H1 (cell line): ENCODE results near the gene PPOX. TPM values are rescaled to one million over a fixed set of nuclear protein-coding genes. Genes with fewer than 3 reads are reported as not detected.
A peak's percentile ranks its signal among the peaks of the same experiment; 100 is the strongest.

Source experiments
- CTCF ChIA-PET: fragments of 300-600 bp; sonication (Branson Sonifier 250); formaldehyde crosslinking; loops from one replicate; lab custom pipeline; 2021; ENCODE audit not compliant: partially characterized antibody; lab: Charles Lee
- POLR2A ChIA-PET: fragments of 300-600 bp; sonication (Branson Sonifier 250); formaldehyde crosslinking; loops from one replicate; lab custom pipeline; 2021; ENCODE audit warnings: inconsistent platforms; ENCODE audit not compliant: partially characterized antibody; lab: Charles Lee
- DNase-seq, 2 experiments: peaks; one replicate each; pipeline versions ENCODE4 v3.0.0 to v3.0.0-alpha.2; 2010 to 2022; ENCODE audit warnings: low spot score in 2 of 2, low read depth in 1 of 2, mixed read lengths in 1 of 2
- FAIRE-seq: peaks from 2 replicates; lab custom pipeline; 2011; peaks lifted over from hg19 to GRCh38; lab: Jason Lieb, UNC
- H2AFZ ChIP-seq: 2 replicates; pipeline ENCODE4 v1.8.1; 2012; ENCODE audit warnings: low read length, inconsistent platforms
- H2AK5ac ChIP-seq: 2 replicates; pipeline ENCODE4 v1.6.1; 2013; ENCODE audit warnings: low read depth, low read length
- H2BK120ac ChIP-seq: replicated peaks from 2 replicates; pipeline ENCODE3; 2013; ENCODE audit warnings: low read depth, low read length, inconsistent platforms
- H2BK12ac ChIP-seq: 2 replicates; pipeline ENCODE4 v1.6.1; 2013; ENCODE audit warnings: low read depth, low read length
- H2BK15ac ChIP-seq: 2 replicates; pipeline ENCODE4 v1.6.1; 2013; ENCODE audit warnings: low read length
- H2BK20ac ChIP-seq: 2 replicates; pipeline ENCODE4 v1.6.1; 2013; ENCODE audit warnings: low read length
- H2BK5ac ChIP-seq: 2 replicates; pipeline ENCODE4 v1.6.1; 2013; ENCODE audit warnings: low read depth, low read length
- H3K14ac ChIP-seq: 2 replicates; pipeline ENCODE4 v1.6.1; 2013; ENCODE audit warnings: inconsistent platforms; ENCODE audit not compliant: insufficient read length
- H3K18ac ChIP-seq: 2 replicates; pipeline ENCODE4 v1.6.1; 2013; ENCODE audit warnings: low read length; ENCODE audit errors: extremely low read depth
- H3K23ac ChIP-seq: 2 replicates; pipeline ENCODE4 v1.6.1; 2013; ENCODE audit warnings: inconsistent platforms; ENCODE audit not compliant: insufficient read length
- H3K23me2 ChIP-seq: 2 replicates; pipeline ENCODE4 v1.6.1; 2013; ENCODE audit warnings: low read depth, low read length
- H3K27ac ChIP-seq: 2 replicates; pipeline ENCODE4 v1.6.1; 2011; ENCODE audit warnings: low read depth, low read length, inconsistent platforms
- H3K27me3 ChIP-seq, 4 experiments: replicated peaks in 1 of 4; 1 replicate in 1 of 4; 2 replicates in 3 of 4; pipeline versions ENCODE4 v1.6.1 to v1.8.1; 2011 to 2013; ENCODE audit warnings: low read length in 3 of 4, mild to moderate bottlenecking in 3 of 4, inconsistent platforms in 2 of 4, mixed read lengths in 2 of 4, moderate library complexity in 1 of 4; ENCODE audit not compliant: control insufficient read depth in 3 of 4, insufficient read depth in 3 of 4; ENCODE audit errors: extremely low read depth in 1 of 4
- H3K36me3 ChIP-seq, 4 experiments: 2 replicates each; pipeline versions ENCODE4 v1.6.1 to v1.8.1; 2011 to 2013; ENCODE audit warnings: mild to moderate bottlenecking in 4 of 4, low read length in 3 of 4, moderate library complexity in 2 of 4, control low read depth in 1 of 4, inconsistent platforms in 1 of 4; ENCODE audit not compliant: insufficient read depth in 4 of 4, control insufficient read depth in 2 of 4
- H3K4ac ChIP-seq: replicated peaks from 2 replicates; pipeline ENCODE3; 2013; ENCODE audit warnings: low read length, low read depth, mixed read lengths, inconsistent platforms; ENCODE audit not compliant: insufficient read length
- H3K4me1 ChIP-seq, 4 experiments: replicated peaks in 1 of 4; 1 replicate in 1 of 4; 2 replicates in 3 of 4; pipeline versions ENCODE4 v1.6.1 to v1.8.1; 2011 to 2013; ENCODE audit warnings: low read length in 3 of 4, inconsistent platforms in 2 of 4, mixed read lengths in 1 of 4; ENCODE audit not compliant: insufficient read depth in 4 of 4, control insufficient read depth in 3 of 4
- H3K4me2 ChIP-seq, 2 experiments: 2 replicates each; pipeline versions ENCODE4 v1.6.1 to v1.8.1; 2011 to 2013; ENCODE audit warnings: low read depth in 2 of 2, low read length in 2 of 2, control low read depth in 1 of 2, inconsistent platforms in 1 of 2, mild to moderate bottlenecking in 1 of 2; ENCODE audit not compliant: insufficient read depth in 1 of 2
- H3K4me3 ChIP-seq, 4 experiments: fragments of 200-600, 300-600 bp in 1 of 4; sonication (generic), shearing (Covaris generic), sonication (Bioruptor Twin) in 1 of 4; 2 replicates each; pipeline versions ENCODE4 v1.5.1 to v1.8.1; 2011 to 2016; ENCODE audit warnings: low read length in 4 of 4, low read depth in 3 of 4, control low read depth in 2 of 4, inconsistent platforms in 2 of 4, mild to moderate bottlenecking in 2 of 4, mixed read lengths in 1 of 4, moderate library complexity in 1 of 4; ENCODE audit not compliant: insufficient read depth in 2 of 4; ENCODE audit errors: extremely low read depth in 1 of 4
- H3K56ac ChIP-seq: replicated peaks from 2 replicates; pipeline ENCODE3; 2013; ENCODE audit warnings: low read depth, mild to moderate bottlenecking, mixed read lengths, low read length, inconsistent platforms; ENCODE audit not compliant: insufficient read length
- H3K79me1 ChIP-seq: 2 replicates; pipeline ENCODE4 v1.6.1; 2013; ENCODE audit warnings: low read depth, low read length, control low read depth
- H3K79me2 ChIP-seq, 2 experiments: 2 replicates each; pipeline versions ENCODE4 v1.6.1 to v1.8.1; 2012 to 2013; ENCODE audit warnings: low read length in 2 of 2, mild to moderate bottlenecking in 2 of 2, inconsistent platforms in 1 of 2; ENCODE audit not compliant: insufficient read depth in 2 of 2, control insufficient read depth in 1 of 2
- H3K9ac ChIP-seq, 4 experiments: replicated peaks in 1 of 4; 1 replicate in 1 of 4; 2 replicates in 3 of 4; pipeline versions ENCODE4 v1.6.1 to v1.8.1; 2011 to 2013; ENCODE audit warnings: low read depth in 3 of 4, low read length in 3 of 4, control low read depth in 2 of 4, mild to moderate bottlenecking in 2 of 4, moderate library complexity in 2 of 4, inconsistent platforms in 1 of 4; ENCODE audit errors: extremely low read depth in 1 of 4
- H3K9me3 ChIP-seq, 2 experiments: 2 replicates each; pipeline versions ENCODE4 v1.6.1 to v1.8.1; 2012 to 2013; ENCODE audit warnings: mild to moderate bottlenecking in 2 of 2, moderate library complexity in 2 of 2, control low read depth in 1 of 2, inconsistent platforms in 1 of 2, low read depth in 1 of 2, low read length in 1 of 2, mixed read lengths in 1 of 2; ENCODE audit not compliant: insufficient read depth in 2 of 2
- H4K20me1 ChIP-seq, 2 experiments: replicated peaks in 1 of 2; 2 replicates each; pipeline versions ENCODE3 to v1.8.1; 2011 to 2013; ENCODE audit warnings: inconsistent platforms in 2 of 2, low read length in 2 of 2, mild to moderate bottlenecking in 1 of 2; ENCODE audit not compliant: insufficient read depth in 2 of 2, control insufficient read depth in 1 of 2
- H4K5ac ChIP-seq: 2 replicates; pipeline ENCODE4 v1.6.1; 2013; ENCODE audit warnings: low read length, low read depth, mixed read lengths, inconsistent platforms; ENCODE audit not compliant: insufficient read length
- H4K8ac ChIP-seq: 2 replicates; pipeline ENCODE4 v1.8.0; 2013; ENCODE audit warnings: mild to moderate bottlenecking, moderate library complexity, low read length, inconsistent platforms; ENCODE audit not compliant: insufficient read depth; ENCODE audit errors: extremely low read depth
- H4K91ac ChIP-seq: replicated peaks from 2 replicates; pipeline ENCODE3; 2013; ENCODE audit warnings: low read length, mixed read lengths, inconsistent platforms; ENCODE audit not compliant: insufficient read length
- BRCA1 ChIP-seq: IDR thresholded peaks from 2 replicates; pipeline ENCODE4 v1.6.1; 2012; ENCODE audit warnings: low read depth, low read length, improper control_type of control experiment
- EP300 ChIP-seq, 2 experiments: IDR thresholded peaks; 1 replicate in 1 of 2; 2 replicates in 1 of 2; pipeline ENCODE4 v1.6.1; 2011 to 2012; ENCODE audit warnings: low read depth in 2 of 2, low read length in 2 of 2, mild to moderate bottlenecking in 2 of 2, borderline replicate concordance in 1 of 2, inconsistent platforms in 1 of 2, moderate library complexity in 1 of 2
- FOSL1 ChIP-seq: IDR thresholded peaks from 2 replicates; pipeline ENCODE4 v1.6.1; 2011; ENCODE audit warnings: mild to moderate bottlenecking, low read depth, low read length, moderate library complexity; ENCODE audit not compliant: insufficient read depth
- GABPA ChIP-seq: IDR thresholded peaks from 2 replicates; pipeline ENCODE4 v1.6.1; 2011; ENCODE audit warnings: mild to moderate bottlenecking, low read length, moderate library complexity, borderline replicate concordance; ENCODE audit not compliant: insufficient read depth
- WGBS, 2 experiments: shearing (Covaris generic) in 1 of 2; methylation state at CpG; one replicate each; pipeline versions ENCODE4 v1.1.6 to v1.1.7; 2013 to 2015; ENCODE audit warnings: low lambda C conversion rate in 2 of 2, mixed read lengths in 2 of 2, inconsistent platforms in 1 of 2, low coverage in 1 of 2, missing lambda C conversion rate in 1 of 2; ENCODE audit not compliant: insufficient replicate concordance in 2 of 2, insufficient coverage in 1 of 2, insufficient read length in 1 of 2; ENCODE audit errors: extremely low coverage in 1 of 2, missing lambda C conversion rate in 1 of 2; 5-methylcytosine and 5-hydroxymethylcytosine counted together
- polyA plus RNA-seq, 7 experiments: library from polyadenylated mRNA; depleted of rRNA in 3 of 7; stranded (reverse) in 5 of 7; unstranded in 2 of 7; fragments of >200 nt in 5 of 7; fragments of 200-250 nt in 2 of 7; gene quantifications; 1 replicate in 5 of 7; 2 replicates in 1 of 7; 4 replicates in 1 of 7; pipeline versions ENCODE4 v1.2.1 to v1.2.3, GENCODE V29; 2011 to 2013; ENCODE audit warnings: missing spikeins in 2 of 7, mixed read lengths in 2 of 7
- total RNA-seq: library from RNA; stranded (reverse); fragmentation: NEBNext Ultra II Directional; extraction: Animal tissue kit (Norgen Biotek cat#: 25700); gene quantifications from 2 replicates; pipeline ENCODE4 v1.2.1, GENCODE V29; 2021
- TF ChIP-seq, protein P1 (sequence below): IDR thresholded peaks from 2 replicates; pipeline ENCODE4 v1.6.1; 2011; ENCODE audit warnings: low read depth, mild to moderate bottlenecking, low read length; ENCODE audit not compliant: insufficient read depth

The PPOX gene
- total and polyA plus RNA-seq, 2 of the 8 experiments (the other 6 are each of a cell fraction or from before 2014, with no cell fraction given), result 39.4 to 40.4 TPM

DNA sequence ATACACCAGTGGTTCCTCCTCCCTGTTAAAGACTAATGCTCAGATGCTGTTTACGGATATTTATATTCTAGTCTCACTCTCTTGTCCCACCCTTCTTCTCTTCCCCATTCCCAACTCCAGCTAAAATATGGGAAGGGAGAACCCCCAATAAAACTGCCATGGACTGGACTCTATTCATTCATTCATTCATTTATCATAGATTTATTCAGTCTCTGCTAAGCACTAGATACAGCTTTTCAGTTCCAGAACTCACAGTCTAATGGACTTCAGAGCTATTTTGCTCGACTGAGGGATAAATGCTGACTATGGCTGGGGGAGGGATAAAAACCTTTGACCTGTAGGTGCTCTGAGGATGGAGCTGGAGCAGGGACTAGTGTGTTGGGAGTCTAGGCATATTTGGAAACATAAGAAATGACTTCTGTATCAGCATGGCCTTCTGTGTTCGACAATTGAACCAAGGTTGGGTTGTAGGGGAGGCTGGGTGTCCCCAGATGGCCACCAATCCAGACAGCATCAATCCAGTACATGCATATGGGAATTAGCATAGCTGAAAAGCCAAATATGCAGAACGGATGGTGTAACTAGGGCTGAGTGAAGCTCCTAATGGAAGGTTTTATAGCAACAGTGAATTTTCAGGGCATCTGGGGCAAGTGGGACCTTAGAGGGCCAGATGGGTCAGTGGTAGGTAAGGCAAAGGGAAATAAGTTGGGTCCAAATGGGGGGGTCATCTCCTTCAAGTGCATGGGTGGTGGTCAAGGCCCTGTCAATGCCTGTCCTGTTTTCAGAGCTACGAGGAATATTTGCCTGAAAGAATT lies 53.1 kb downstream of the PPOX start:
- Histone ChIP-seq H3K9ac (no peak overlapping the region), H2BK120ac (no peak overlapping the region), H2BK5ac (no peak overlapping the region), H3K79me1 (no peaks in the 10 kb centered on the region), H2AFZ (no peak overlapping the region), H2AK5ac (no peak overlapping the region), H3K4me3 (no peak overlapping the region), H3K79me2 (no peaks in the 10 kb centered on the region), H2BK20ac (0 out of 2 replicates have a peak overlapping the region, but pooled peaks have one; percentile 19), H3K9me3 (no peaks in the 10 kb centered on the region), H3K14ac (no peak overlapping the region), H3K27me3 (0 out of 7 replicates have a peak, but pooled peaks cover 0 to 2% (median 0%) of the 10 kb centered on the region in 4 experiments), H4K5ac (no peak overlapping the region), H2BK12ac (no peak overlapping the region), H3K27ac (no peak overlapping the region), H3K56ac (no peak overlapping the region), H3K18ac (no peak overlapping the region), H2BK15ac (no peak overlapping the region), H3K23ac (no peak overlapping the region), H4K20me1 (no peaks in the 10 kb centered on the region), H3K36me3 (peaks cover under 1 to 3% (median 1%) of the 10 kb centered on the region in 4 experiments; a peak in 5 of 8 replicates), H4K91ac (no peak overlapping the region), H4K8ac (no peak overlapping the region), H3K4me1 (peaks cover 0 to 13% (median 0%) of the 10 kb centered on the region in 4 experiments; a peak in 3 of 7 replicates), H3K4me2 (no peak overlapping the region; a peak in 1 of 4 replicates), H3K4ac (no peak overlapping the region), H3K23me2 (no peaks in the 10 kb centered on the region)
- FAIRE-seq, result no peak
- TF ChIP-seq GABPA (no peak), BRCA1 (no peak), EP300 (IDR thresholded peaks at IDR 0.05; ENCODE audit: borderline replicate concordance in 1 of 2, low read depth in 2 of 2, low read length in 2 of 2) (no peak), FOSL1 (no peak)
- TF ChIP-seq, protein P1, sequence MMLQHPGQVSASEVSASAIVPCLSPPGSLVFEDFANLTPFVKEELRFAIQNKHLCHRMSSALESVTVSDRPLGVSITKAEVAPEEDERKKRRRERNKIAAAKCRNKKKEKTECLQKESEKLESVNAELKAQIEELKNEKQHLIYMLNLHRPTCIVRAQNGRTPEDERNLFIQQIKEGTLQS, result no peak
- no peak for DNase-seq
- POLR2A ChIA-PET, result interaction anchor here (0.7 to 9.9 kb wide), 7 partner anchors 8 to 71 kb away, joined by 3 to 82 read pairs (median 3); partner anchors contain the start of genes ADAMTS4 and NDUFS2
- 88% methylated on average over 5 of the region's 5 CpGs; no CpG with 5 or more reads in 1 of the 2 experiments for WGBS, 2 experiments
- CTCF ChIA-PET, result interaction anchor here (0.6 to 23.7 kb wide), 13 partner anchors 9 to 931 kb away, joined by 3 to 427 read pairs (median 5); partner anchors contain the start of genes ADAMTS4, NDUFS2 and TOMM40L
